SH-SY5Y (cell line): ENCODE results near the gene TMEM235.
A peak's percentile ranks its signal among the peaks of the same experiment; 100 is the strongest.

Experiments
- GATA2 ChIP-seq: IDR thresholded peaks from 2 replicates; pipeline ENCODE4 v1.6.1; 2011; ENCODE audit warnings: mild to moderate bottlenecking, low read depth, low read length
- GATA3 ChIP-seq: IDR thresholded peaks from 2 replicates; pipeline ENCODE4 v1.6.1; 2011; ENCODE audit warnings: low read depth, mild to moderate bottlenecking, low read length, moderate library complexity

TMEM235 gene

GRCh38 chr17:78206298-78206697 lies 25.1 kb upstream of the TMEM235 start:
- no peak for TF ChIP-seq GATA2
- no peak for TF ChIP-seq GATA3

- no peak for TF ChIP-seq GATA2
- no peak for TF ChIP-seq GATA3
Observed at GRCh38 chr17:78208486-78208885, 22.9 kb upstream of the TMEM235 start.

- no peak for TF ChIP-seq GATA3
- TF ChIP-seq GATA2: no peak
Observed at GRCh38 chr17:78210111-78210510, 21.3 kb upstream of the TMEM235 start.

- no peak for TF ChIP-seq GATA3
- 0 out of 2 replicates have a peak, but pooled peaks have one; percentile 45 for TF ChIP-seq GATA2
Observed at GRCh38 chr17:78211032-78211431, 20.4 kb upstream of the TMEM235 start.

- no peak for TF ChIP-seq GATA3
- no peak for TF ChIP-seq GATA2
Observed at GRCh38 chr17:78214016-78214705, 17.3 kb upstream of the TMEM235 start, which contains the start of gene BIRC5. TSS of gene BIRC5 (plus strand) at chr17:78214253. CDS start at chr17:78214317, 64 bp downstream.

- TF ChIP-seq GATA2: no peak
- no peak for TF ChIP-seq GATA3
Observed at GRCh38 chr17:78214706-78215061, 16.7 kb upstream of the TMEM235 start.

- TF ChIP-seq GATA2 (no peak), GATA3 (no peak)
Observed at GRCh38 chr17:78219396-78220150, 11.9 kb upstream of the TMEM235 start.

GRCh38 chr17:78223061-78223460 lies 8.4 kb upstream of the TMEM235 start:
- no peak for TF ChIP-seq GATA3
- no peak for TF ChIP-seq GATA2

GRCh38 chr17:78223765-78224164 lies 7.7 kb upstream of the TMEM235 start:
- TF ChIP-seq GATA2 (no peak), GATA3 (no peak)

GRCh38 chr17:78224231-78225087 lies 7.0 kb upstream of the TMEM235 start:
- TF ChIP-seq GATA3 (no peak), GATA2 (peak; percentile 47; the same call in 1 of the 2 replicates)

- TF ChIP-seq GATA3 (no peak), GATA2 (no peak)
Observed at GRCh38 chr17:78225088-78225865, 6.2 kb upstream of the TMEM235 start.

GRCh38 chr17:78226055-78226758 lies 5.2 kb upstream of the TMEM235 start:
- TF ChIP-seq GATA3 (no peak), GATA2 (no peak)
